HG03159 (cell line): ENCODE results near the gene RBM25.

Source experiments
- ATAC-seq: cut with Tn5 transposase; IDR thresholded peaks from one replicate; pipeline ENCODE4 v1.9.1; 2021; ENCODE audit warnings: mild to moderate bottlenecking, moderate library complexity; ENCODE audit not compliant: unreplicated experiment

The RBM25 gene

DNA sequence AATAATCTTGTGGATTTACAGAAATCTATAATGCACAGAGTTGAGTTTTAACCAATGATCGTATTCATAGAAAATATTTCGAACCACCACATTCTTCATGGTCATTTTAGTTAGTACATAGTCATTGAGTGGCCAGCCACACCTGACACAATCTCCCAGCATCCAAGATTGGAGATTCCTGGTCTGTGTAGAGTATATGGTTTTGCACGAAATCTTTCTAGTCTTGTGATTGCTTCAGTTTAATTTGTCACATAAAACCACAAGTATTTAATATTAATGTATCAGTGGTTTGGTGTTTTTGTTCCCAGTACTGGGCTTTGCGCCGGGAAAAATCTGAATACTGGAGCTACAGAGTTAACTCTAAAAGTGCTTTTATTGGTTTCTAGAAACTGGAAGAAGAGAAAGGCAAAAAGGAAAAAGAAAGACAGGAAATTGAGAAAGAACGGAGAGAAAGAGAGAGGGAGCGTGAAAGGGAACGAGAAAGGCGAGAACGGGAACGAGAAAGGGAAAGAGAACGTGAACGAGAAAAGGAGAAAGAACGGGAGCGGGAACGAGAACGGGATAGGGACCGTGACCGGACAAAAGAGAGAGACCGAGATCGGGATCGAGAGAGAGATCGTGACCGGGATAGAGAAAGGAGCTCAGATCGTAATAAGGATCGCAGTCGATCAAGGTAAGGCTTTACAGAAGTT lies 44.6 kb downstream of the RBM25 start:
- no peak for ATAC-seq

DNA sequence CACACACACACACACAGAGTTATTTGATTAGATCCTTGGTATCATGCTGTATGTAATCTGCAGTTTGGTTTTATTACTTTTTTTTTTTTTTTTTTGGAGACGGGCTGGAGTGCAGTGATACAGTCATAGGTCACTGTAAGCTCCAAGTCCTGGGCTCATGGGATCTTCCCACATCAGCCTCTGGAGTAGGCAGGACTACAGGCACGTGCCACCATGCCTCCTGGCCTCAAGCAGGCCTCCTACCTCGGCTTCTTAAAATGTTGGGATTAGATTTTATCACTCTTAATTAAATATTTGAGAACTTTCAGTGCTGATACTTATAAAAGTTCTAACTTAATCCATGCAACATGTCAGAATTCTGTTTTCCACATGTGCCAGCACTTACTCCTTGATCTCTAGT lies 46.7 kb downstream of the RBM25 start:
- no peak for ATAC-seq

DNA sequence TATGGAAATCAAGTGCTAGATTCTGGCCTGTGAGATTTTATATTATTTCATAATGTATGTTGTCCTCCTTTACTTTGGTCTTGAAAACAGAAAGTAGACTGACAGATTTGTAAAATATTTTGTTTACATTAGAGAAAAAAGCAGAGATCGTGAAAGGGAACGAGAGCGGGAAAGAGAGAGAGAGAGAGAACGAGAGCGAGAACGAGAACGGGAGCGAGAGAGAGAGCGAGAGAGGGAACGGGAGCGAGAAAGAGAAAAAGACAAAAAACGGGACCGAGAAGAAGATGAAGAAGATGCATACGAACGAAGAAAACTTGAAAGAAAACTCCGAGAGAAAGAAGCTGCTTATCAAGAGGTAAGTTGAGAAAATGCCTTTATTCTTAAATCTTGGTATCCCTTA lies 47.4 kb downstream of the RBM25 start:
- no peak for ATAC-seq

DNA sequence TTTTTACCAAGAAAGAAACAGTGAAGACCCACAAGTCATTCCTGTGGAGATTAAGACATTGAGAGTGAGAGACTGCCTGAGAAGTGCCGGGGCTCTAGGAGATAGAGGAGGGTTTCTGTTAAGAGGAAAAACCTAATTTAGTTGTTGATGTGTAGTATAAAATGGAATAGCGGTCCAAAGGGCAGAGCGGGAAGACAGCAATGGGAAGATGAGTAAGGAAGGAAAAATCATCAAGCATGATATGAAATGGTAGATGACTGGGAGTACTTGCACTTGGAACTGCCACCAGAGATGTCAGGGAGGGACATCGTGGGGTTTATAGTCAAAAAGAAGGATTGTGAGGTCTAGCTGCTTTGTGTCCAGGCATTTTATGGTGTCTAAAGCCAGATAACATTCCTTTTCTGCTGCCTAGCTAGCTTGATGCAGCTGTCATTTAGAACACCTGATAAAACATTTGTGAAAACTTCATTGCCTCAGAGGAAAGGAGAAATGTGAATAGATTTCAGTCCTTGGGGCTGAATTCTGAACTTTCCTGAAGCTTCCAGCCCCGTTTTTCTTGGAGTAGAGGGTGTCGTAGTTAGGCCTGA lies 57.8 kb downstream of the RBM25 start:
- ATAC-seq: no peak

DNA sequence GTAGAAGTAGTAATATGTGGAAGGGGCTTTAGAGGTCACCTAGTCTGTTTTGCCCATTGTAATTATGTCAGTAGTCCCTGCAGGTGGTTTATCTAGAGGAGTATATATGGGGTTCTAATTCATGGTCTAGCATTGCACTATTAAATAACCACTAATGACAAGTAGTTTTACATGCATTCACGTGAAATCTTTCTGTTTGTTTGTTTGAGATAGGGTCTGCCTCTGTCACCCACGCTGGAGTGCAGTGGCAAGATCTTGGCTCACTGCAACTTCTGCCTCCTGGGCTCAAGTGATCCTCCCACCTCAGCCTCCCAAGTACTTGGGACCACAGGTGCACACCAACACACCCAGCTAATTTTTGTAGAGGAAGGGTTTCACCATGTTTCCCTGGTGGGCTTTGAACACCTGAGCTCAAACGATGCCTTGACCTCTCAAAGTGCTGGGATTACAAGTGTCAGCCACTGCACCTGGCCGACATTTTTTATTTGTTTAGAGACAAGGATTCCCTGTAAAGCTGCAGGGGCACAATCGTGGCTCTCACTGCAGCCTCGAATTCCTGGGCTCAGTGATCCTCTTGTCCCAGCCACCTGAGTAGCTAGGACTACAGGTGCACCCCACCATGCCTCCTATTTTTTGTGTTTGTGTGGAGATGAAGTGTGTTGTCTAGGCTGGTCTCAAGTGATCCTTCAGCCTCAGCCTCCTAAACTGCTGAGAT lies 66.0 kb downstream of the RBM25 start:
- no peak for ATAC-seq

DNA sequence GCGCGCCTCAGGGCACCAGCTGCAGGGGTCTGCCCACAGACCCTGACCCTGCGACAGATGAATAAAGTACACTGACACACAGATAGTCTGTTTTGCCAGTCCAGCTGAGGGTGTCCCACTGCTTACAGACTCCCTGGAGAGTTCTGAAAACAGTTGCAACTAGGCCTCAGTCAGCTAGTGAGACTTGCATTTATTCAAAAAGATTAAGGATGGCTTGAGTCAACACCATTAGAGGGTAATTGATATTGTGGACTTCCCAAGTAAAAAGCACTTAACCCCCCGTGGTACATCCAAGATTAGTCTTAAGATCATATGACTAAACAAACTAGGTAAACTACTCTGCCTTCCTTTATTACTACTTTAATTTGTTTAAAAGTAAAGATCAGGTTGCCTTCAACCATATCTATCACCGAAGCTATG lies 66.8 kb downstream of the RBM25 start:
- no peak for ATAC-seq

DNA sequence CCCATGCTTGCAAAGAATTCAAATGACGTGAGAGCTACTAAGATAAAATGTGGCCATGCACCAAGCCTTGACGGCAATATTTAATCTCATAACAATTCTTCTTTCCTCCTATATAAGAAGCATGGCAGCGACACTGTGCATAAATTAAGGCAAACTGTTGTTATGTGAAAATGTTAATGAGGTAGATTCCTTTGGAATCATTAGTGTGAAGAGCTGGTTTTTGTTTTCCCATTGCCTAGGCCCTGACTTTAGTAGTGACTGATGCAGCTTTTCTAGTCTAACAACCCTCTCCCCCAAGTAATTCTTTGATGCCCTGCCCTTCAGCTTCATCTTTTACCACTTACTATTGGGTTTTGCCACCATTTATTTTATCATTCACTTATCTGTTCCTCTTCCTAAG lies 67.4 kb downstream of the RBM25 start:
- no peak for ATAC-seq

DNA sequence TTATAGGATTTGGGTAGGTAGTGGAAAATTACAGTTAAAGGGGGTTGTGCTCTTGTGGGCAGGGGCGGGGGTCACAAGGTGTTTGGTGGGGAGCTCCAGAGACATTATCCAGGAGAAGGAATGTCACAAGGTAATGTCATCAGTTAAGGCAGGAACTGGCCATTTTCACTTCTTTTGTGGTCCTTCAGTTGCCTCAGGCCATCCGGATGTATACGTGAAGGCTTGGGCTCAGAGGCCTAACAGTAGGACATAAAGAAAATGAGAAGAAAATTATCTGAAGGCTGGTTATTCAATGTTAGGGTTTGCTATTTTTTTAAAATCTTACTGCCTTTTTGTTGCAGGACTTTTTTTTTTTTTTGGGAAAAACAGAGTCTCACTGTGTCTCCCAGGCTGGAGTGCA lies 75.5 kb downstream of the RBM25 start:
- no peak for ATAC-seq

DNA sequence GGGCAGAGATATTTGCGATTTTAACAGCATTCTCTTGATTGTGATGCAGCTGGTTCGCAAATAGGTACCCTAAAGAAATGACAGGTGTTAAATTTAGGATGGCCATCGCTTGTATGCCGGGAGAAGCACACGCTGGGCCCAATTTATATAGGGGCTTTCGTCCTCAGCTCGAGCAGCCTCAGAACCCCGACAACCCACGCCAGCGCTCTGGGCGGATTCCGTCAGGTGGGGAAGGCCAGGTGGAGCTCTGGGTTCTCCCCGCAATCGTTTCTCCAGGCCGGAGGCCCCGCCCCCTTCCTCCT lies 77.7 kb downstream of the RBM25 start:
- no peak for ATAC-seq

DNA sequence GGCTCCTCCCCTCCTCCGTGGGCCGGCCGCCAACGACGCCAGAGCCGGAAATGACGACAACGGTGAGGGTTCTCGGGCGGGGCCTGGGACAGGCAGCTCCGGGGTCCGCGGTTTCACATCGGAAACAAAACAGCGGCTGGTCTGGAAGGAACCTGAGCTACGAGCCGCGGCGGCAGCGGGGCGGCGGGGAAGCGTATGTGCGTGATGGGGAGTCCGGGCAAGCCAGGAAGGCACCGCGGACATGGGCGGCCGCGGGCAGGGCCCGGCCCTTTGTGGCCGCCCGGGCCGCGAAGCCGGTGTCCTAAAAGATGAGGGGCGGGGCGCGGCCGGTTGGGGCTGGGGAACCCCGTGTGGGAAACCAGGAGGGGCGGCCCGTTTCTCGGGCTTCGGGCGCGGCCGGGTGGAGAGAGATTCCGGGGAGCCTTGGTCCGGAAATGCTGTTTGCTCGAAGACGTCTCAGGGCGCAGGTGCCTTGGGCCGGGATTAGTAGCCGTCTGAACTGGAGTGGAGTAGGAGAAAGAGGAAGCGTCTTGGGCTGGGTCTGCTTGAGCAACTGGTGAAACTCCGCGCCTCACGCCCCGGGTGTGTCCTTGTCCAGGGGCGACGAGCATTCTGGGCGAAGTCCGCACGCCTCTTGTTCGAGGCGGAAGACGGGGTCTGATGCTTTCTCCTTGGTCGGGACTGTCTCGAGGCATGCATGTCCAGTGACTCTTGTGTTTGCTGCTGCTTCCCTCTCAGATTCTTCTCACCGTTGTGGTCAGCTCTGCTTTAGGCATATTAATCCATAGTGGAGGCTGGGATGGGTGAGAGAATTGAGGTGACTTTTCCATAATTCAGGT lies 78.3 kb downstream of the RBM25 start, which contains the start of gene PSEN1:
PSEN1 (plus strand) TSS at position 121 of the 839 bp plus-strand sequence. CDS start 11,513 bp downstream, outside the sequence.
- ATAC-seq: peak; percentile 90

DNA sequence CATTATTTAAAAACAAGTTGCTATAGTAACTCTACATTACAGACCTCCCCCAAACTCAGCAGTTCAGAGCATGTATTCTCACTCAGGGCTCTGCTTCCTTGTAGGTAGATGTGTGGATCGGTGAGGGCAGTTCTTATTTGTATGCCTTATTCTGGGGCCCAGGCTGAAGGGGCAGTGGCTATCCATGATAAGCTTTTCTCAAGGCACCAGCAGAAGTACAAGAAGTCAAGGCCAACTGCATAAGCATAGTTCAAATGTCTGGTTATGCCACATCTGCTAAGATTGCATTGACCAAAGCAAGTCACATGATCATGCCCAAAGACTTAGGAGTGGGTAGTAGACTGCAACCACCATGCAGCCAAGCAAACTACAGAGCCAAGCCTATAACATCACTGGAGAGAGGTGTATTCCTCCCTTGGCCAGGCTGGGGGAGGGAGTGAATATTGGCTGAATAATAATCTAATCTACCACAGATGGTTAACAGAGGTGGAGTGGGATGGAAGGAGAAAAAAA lies 82.5 kb downstream of the RBM25 start:
- ATAC-seq: no peak

DNA sequence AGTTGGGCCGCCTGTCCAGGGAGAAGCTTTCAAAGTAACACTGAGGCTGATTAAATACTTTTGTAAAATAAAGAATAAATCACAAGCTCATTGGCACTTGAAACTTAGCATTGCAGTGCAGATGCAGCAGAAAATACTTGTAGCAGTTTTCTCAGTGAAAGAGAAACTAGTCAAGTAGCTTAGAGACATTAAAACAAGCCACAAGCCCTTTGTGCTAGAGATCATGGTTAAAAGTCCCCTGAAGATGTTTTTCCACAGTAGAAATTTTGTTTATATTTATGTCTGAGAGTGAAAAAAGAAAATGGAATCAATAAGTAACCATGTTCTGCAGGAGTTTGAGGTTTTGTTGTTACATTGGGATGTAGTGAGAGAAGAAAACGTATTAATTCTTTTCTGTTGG lies 83.9 kb downstream of the RBM25 start:
- ATAC-seq: no peak

DNA sequence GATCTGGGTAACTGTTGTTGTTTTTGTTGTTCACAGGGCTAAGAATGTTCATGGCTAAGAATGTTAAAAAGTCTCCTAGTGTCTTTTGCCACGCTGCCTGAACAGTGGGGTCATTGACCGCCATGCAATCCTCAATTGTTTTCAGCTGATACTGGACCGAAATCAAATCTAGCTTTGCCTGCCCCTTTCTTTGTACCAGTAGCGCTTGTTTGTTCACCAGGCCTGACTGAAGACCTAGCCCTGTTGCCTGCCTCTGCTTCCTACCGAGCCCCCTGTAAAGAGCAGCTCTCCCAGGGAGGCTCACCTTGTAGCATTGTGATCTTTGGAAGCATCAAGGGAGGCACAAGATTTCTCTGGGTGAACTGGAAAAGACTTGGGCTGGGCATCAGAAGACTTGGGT lies 84.7 kb downstream of the RBM25 start:
- no peak for ATAC-seq

DNA sequence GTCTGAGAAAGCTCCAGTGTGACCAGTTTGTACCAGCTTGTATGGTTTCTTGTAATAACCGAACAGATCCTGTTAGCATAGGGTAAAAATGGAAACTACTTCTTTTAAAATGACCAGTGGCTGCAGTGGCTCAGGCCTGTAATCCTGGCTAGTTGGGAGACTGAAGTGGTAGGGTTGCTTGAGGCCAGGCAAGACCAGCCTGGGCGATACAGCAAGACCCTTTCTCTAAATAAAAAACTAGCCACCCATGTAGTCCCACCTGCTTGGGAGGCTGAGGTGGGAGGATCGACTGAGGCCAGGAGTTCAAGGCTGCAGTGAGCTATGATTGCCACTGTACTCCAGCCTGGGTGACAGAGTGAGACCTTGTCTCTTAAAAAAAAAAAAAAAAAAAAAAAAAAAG lies 85.3 kb downstream of the RBM25 start:
- no peak for ATAC-seq

DNA sequence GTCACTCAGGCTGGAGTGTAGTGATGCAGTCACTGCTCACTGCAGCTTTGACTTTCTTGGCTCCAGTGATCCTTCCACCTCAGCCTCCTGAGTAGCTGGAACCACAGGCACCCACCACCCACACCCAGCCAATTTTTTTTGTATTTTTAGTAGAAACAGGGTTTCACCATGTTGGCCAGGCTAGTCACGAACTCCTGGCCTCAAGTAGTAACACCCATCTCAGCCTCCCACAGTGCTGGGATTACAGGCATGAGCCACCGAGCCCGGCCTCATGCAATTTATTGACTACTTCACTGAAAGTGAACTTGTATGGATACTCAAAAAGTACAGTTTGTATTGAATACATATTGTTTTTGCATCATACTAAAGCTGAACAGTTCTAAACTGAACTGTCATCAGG lies 87.0 kb downstream of the RBM25 start:
- ATAC-seq: no peak

DNA sequence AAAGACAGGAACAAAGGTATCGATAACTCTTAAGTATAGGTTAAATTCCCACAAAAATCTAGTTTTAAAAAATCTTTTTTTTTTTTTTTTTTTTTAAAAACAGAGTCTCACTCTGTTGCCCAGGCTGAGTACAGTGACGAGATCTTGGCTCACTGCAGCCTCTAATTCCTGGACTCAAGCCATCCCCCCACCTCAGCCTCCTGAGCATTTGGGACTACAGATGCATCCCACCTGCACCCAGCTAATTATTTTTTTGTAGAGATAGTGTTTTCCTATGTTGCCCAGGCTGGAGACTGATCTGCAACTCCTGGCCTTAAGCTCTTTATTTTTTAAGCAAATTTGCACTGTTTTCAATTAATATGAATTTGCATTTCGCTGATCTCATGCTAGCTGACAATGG lies 87.8 kb downstream of the RBM25 start:
- no peak for ATAC-seq

DNA sequence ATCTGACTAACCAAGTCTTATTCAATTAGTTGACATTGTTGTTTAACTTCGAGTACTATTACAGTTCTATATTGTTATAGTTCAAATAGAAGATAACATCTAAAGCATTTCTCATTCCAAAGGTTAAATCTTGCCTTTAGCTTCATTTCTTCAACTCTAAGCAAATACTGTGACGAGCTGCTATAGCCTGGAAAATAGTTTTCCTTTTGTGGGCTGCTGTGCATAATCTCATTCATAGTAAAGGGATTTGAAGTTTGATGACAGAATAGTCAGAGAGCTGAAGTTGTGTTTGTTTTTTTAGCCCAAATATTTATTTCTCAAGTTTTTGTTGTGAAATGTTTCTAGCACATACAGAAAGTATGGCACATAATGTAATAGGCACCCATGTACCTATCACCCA lies 91.4 kb downstream of the RBM25 start:
- ATAC-seq: no peak

DNA sequence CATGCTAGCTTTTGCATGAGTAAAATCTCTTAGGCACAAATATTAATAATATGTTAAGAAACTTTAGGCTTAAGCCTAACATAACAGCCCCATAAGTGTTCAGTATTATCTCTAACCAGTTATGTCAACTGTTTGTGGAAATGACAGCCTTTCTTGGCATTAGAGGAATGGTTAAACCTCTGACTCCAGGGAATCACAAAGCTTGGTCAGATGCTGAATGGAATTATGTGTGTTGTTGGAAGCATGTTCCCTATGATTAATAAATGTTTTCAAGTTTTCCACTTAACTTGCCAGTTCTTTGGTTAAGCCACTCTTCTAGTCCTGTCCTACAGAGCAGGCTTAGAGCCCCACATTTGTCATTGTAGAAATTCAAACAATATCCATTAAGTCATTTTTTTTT lies 94.9 kb downstream of the RBM25 start:
- ATAC-seq: no peak

DNA sequence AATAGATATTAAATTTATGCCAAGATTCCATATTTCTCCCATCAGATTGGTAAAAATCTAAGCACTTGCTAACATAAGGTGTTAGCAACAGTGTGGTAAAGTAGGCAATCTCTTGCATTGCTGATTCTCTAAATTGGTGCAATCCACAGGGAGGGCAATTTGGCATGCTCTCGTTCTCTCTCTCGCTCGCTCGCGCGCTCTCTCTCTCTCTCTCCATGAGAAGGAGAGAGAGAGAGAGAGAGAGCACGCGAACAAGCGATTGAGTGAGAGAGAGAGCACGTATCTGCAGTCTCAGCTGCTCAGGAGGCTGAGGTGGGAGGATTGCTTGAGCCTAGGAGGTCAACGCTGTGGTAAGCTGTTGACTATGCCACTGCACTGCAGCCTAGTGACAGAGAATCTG lies 103.9 kb downstream of the RBM25 start:
- no peak for ATAC-seq

DNA sequence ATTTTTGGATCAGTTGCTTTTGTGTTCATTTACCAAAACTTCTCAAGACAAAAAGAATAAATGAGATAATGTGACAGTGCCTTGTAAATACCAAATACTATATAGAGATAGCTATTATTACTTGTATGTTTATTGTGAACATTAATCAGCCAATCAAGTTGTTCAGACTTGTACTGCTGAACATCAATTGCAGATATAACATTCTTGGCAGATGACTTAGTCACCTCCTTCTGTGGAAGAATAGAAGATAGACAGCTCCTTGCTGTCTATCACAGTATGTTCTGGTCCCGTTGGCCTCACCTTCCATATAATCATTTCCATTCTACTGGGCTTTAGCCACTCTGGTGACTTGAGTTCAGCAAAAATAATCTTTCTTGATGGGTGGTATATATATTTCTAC lies 108.1 kb downstream of the RBM25 start:
- ATAC-seq: no peak

DNA sequence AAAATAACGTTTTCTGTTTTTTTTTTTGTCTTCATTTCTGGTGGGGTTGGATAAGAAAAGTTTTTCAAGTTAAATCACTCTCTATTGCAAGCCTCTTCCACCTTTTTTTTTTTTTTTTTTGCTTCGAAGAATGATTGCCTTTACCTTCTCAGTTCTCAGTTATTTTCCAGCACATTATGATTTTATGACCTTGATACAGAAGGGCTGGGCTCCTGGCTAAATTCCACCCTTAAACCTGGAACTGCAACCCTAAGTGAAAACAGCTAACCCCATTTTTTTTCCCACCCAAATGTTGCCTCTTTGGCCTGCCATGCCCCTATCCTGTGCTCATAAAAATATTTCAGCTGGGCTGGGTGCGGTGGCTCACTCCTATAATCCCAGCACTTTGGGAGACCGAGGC lies 109.4 kb downstream of the RBM25 start:
- no peak for ATAC-seq
